Measurements from ENCODE around the gene TMC1. TPM values are rescaled to one million over a fixed set of nuclear protein-coding genes. Genes with fewer than 3 reads are reported as not detected.

Gene TMC1
- total and polyA plus RNA-seq, 2 of the 8 experiments (the other 6 are each of a cell fraction or from before 2014, with no cell fraction given): 0.95 to 0.98 TPM

GRCh38 chr9:72863456-72864094 lies 342.2 kb downstream of the TMC1 start:
- Histone ChIP-seq H3K4me2 (ENCODE audit: insufficient read depth in 1 of 2, low read depth in 2 of 2, low read length in 2 of 2) (no peak overlapping the region), H3K18ac (ENCODE audit: extremely low read depth, low read length) (no peak overlapping the region), H3K79me2 (ENCODE audit: control insufficient read depth in 1 of 2, insufficient read depth in 2 of 2, low read length in 2 of 2) (no peaks in the 10 kb centered on the region), H3K27ac (ENCODE audit: low read depth, low read length) (no peak overlapping the region), H3K23ac (ENCODE audit: insufficient read length) (no peak overlapping the region), H2BK5ac (ENCODE audit: low read depth, low read length) (no peak overlapping the region), H2BK12ac (ENCODE audit: low read depth, low read length) (no peak overlapping the region), H3K36me3 (ENCODE audit: control insufficient read depth in 2 of 4, insufficient read depth in 4 of 4, low read length in 3 of 4) (no peaks in the 10 kb centered on the region), H2BK15ac (ENCODE audit: low read length) (no peak overlapping the region), H3K79me1 (ENCODE audit: low read depth, low read length) (no peaks in the 10 kb centered on the region), H3K23me2 (ENCODE audit: low read depth, low read length) (no peaks in the 10 kb centered on the region), H2AK5ac (ENCODE audit: low read depth, low read length) (no peak overlapping the region), H2AFZ (ENCODE audit: low read length) (no peak overlapping the region), H3K9ac (replicated peaks in 1 of 4; ENCODE audit: extremely low read depth in 1 of 4, low read depth in 3 of 4, low read length in 3 of 4) (no peak overlapping the region), H2BK20ac (ENCODE audit: low read length) (no peak overlapping the region), H3K4me3 (ENCODE audit: extremely low read depth in 1 of 4, insufficient read depth in 2 of 4, low read depth in 3 of 4, low read length in 4 of 4) (no peak overlapping the region), H3K27me3 (replicated peaks in 1 of 4; ENCODE audit: control insufficient read depth in 3 of 4, extremely low read depth in 1 of 4, insufficient read depth in 3 of 4, low read length in 3 of 4) (no peaks in the 10 kb centered on the region), H4K91ac (replicated peaks; ENCODE audit: insufficient read length, low read length) (no peak overlapping the region), H3K56ac (replicated peaks; ENCODE audit: insufficient read length, low read depth, low read length) (no peak overlapping the region), H3K9me3 (ENCODE audit: insufficient read depth in 2 of 2, low read depth in 1 of 2, low read length in 1 of 2) (no peaks in the 10 kb centered on the region), H3K14ac (ENCODE audit: insufficient read length) (no peak overlapping the region), H3K4ac (replicated peaks; ENCODE audit: insufficient read length, low read depth, low read length) (no peak overlapping the region), H3K4me1 (replicated peaks in 1 of 4; ENCODE audit: control insufficient read depth in 3 of 4, insufficient read depth in 4 of 4, low read length in 3 of 4) (no peaks in the 10 kb centered on the region), H4K20me1 (replicated peaks in 1 of 2; ENCODE audit: control insufficient read depth in 1 of 2, insufficient read depth in 2 of 2, low read length in 2 of 2) (no peaks in the 10 kb centered on the region), H4K8ac (ENCODE audit: extremely low read depth, insufficient read depth, low read length) (no peak overlapping the region), H2BK120ac (replicated peaks; ENCODE audit: low read depth, low read length) (no peak overlapping the region), H4K5ac (ENCODE audit: insufficient read length, low read depth, low read length) (no peak overlapping the region)
- 86% methylated on average over 4 of the region's 4 CpGs; no CpG with 5 or more reads in 1 of the 2 experiments for WGBS, 2 experiments (ENCODE audit: extremely low coverage in 1 of 2, insufficient coverage in 1 of 2, insufficient read length in 1 of 2, insufficient replicate concordance in 2 of 2, low coverage in 1 of 2, low lambda C conversion rate in 2 of 2, missing lambda C conversion rate in 1 of 2)
- no peak for DNase-seq (ENCODE audit: low read depth in 1 of 2, low spot score in 2 of 2)
- ChIA-PET CTCF (ENCODE audit: partially characterized antibody) (no interaction called here), POLR2A (ENCODE audit: partially characterized antibody) (no interaction called here)
- no peak for FAIRE-seq
- TF ChIP-seq TEAD4 (IDR thresholded peaks at IDR 0.05; ENCODE audit: low read depth, low read length): no peak
- no peak for TF ChIP-seq CTBP2 (IDR thresholded peaks at IDR 0.05; ENCODE audit: borderline replicate concordance, insufficient read depth, insufficient read length, low read length)
- no peak for TF ChIP-seq PHF8 (conservative IDR thresholded peaks at IDR 0.05; ENCODE audit: low read depth, low read length)
- TF ChIP-seq RAD21 (IDR thresholded peaks at IDR 0.05 in 1 of 2, conservative IDR thresholded peaks at IDR 0.05 in 1 of 2; ENCODE audit: low read depth in 2 of 2, low read length in 2 of 2): no peak
- no peak for TF ChIP-seq YY1 (IDR thresholded peaks at IDR 0.05; ENCODE audit: low read depth, low read length)

Measured in H1 (cell line).